H9 (cell line): ENCODE results near the gene CDH13. TPM values are rescaled to one million over a fixed set of nuclear protein-coding genes. Genes with fewer than 3 reads are reported as not detected.

Experiments used
- DNase-seq: peaks from one replicate; pipeline ENCODE4 v3.0.0-alpha.2; 2017
- H2AFZ ChIP-seq: one replicate; pipeline ENCODE4 v1.6.1; 2013; ENCODE audit warnings: mild to moderate bottlenecking, low read length, control low read depth, moderate library complexity
- H2AK5ac ChIP-seq: 2 replicates; pipeline ENCODE4 v1.6.1; 2013; ENCODE audit warnings: low read length, control low read depth, mixed read lengths; ENCODE audit not compliant: insufficient read length
- H2BK120ac ChIP-seq: one replicate; pipeline ENCODE4 v1.6.1; 2013; ENCODE audit warnings: low read depth, mild to moderate bottlenecking, low read length, control low read depth, inconsistent platforms; ENCODE audit not compliant: poor library complexity, severe bottlenecking
- H2BK12ac ChIP-seq: 2 replicates; pipeline ENCODE4 v1.6.1; 2013; ENCODE audit warnings: low read length, control low read depth, mixed read lengths, low read depth; ENCODE audit not compliant: insufficient read length
- H2BK15ac ChIP-seq: 2 replicates; pipeline ENCODE4 v1.6.1; 2013; ENCODE audit warnings: low read depth, low read length, control low read depth
- H2BK20ac ChIP-seq: one replicate; pipeline ENCODE4 v1.6.1; 2013; ENCODE audit warnings: low read depth, mild to moderate bottlenecking, low read length, control low read depth, inconsistent platforms; ENCODE audit not compliant: poor library complexity, severe bottlenecking
- H2BK5ac ChIP-seq: 2 replicates; pipeline ENCODE4 v1.6.1; 2013; ENCODE audit warnings: low read length, control low read depth, mixed read lengths; ENCODE audit not compliant: insufficient read length
- H3K14ac ChIP-seq: 2 replicates; pipeline ENCODE4 v1.6.1; 2013; ENCODE audit warnings: low read length, control low read depth; ENCODE audit not compliant: insufficient read depth
- H3K18ac ChIP-seq: 2 replicates; pipeline ENCODE4 v1.6.1; 2013; ENCODE audit warnings: low read depth, mild to moderate bottlenecking, mixed read lengths, low read length, control low read depth; ENCODE audit not compliant: insufficient read length
- H3K23ac ChIP-seq: 2 replicates; pipeline ENCODE4 v1.6.1; 2013; ENCODE audit warnings: low read length, control low read depth, mixed read lengths, low read depth; ENCODE audit not compliant: insufficient read length
- H3K23me2 ChIP-seq: 2 replicates; pipeline ENCODE4 v1.6.1; 2013; ENCODE audit warnings: low read depth, mild to moderate bottlenecking, mixed read lengths, low read length, control low read depth; ENCODE audit not compliant: insufficient read length, poor library complexity, severe bottlenecking
- H3K27ac ChIP-seq: 2 replicates; pipeline ENCODE4 v1.5.1; 2013; ENCODE audit warnings: low read length, control low read depth, mixed read lengths, low read depth; ENCODE audit not compliant: insufficient read length
- H3K27me3 ChIP-seq: 2 replicates; pipeline ENCODE4 v1.6.1; 2013; ENCODE audit warnings: low read length, control low read depth, inconsistent platforms; ENCODE audit not compliant: insufficient read depth
- H3K4ac ChIP-seq: 2 replicates; pipeline ENCODE4 v1.6.1; 2013; ENCODE audit warnings: low read depth, mild to moderate bottlenecking, control low read depth, inconsistent platforms, low read length, moderate library complexity
- H3K4me1 ChIP-seq: 2 replicates; pipeline ENCODE4 v1.6.1; 2013; ENCODE audit warnings: low read length, control low read depth, inconsistent platforms; ENCODE audit not compliant: insufficient read depth
- H3K4me2 ChIP-seq: 2 replicates; pipeline ENCODE4 v1.6.1; 2013; ENCODE audit warnings: low read length, control low read depth, mixed read lengths; ENCODE audit not compliant: insufficient read length, insufficient read depth
- H3K56ac ChIP-seq: 2 replicates; pipeline ENCODE4 v1.6.1; 2013; ENCODE audit warnings: low read depth, mild to moderate bottlenecking, mixed read lengths, low read length, control low read depth; ENCODE audit not compliant: insufficient read length
- H3K79me1 ChIP-seq: 2 replicates; pipeline ENCODE4 v1.6.1; 2013; ENCODE audit warnings: low read depth, mild to moderate bottlenecking, moderate library complexity, low read length, control low read depth, inconsistent platforms; ENCODE audit not compliant: insufficient read depth, poor library complexity, severe bottlenecking
- H3K79me2 ChIP-seq: 2 replicates; pipeline ENCODE4 v1.6.1; 2013; ENCODE audit warnings: low read length, control low read depth, inconsistent platforms; ENCODE audit not compliant: insufficient read depth
- H3K9ac ChIP-seq: 2 replicates; pipeline ENCODE4 v1.6.1; 2013; ENCODE audit warnings: low read length, control low read depth, mixed read lengths; ENCODE audit not compliant: insufficient read length; ENCODE audit errors: extremely low read depth
- H3K9me3 ChIP-seq: one replicate; pipeline ENCODE4 v1.6.1; 2013; ENCODE audit warnings: low read depth, low read length, inconsistent platforms; ENCODE audit not compliant: control insufficient read depth
- H3T11ph ChIP-seq: one replicate; pipeline ENCODE4 v1.6.1; 2013; ENCODE audit warnings: mild to moderate bottlenecking, low read length, control low read depth, inconsistent platforms
- H4K20me1 ChIP-seq: one replicate; pipeline ENCODE4 v1.6.1; 2013; ENCODE audit not compliant: control insufficient read depth, insufficient read length, insufficient read depth
- H4K5ac ChIP-seq: 2 replicates; pipeline ENCODE4 v1.6.1; 2013; ENCODE audit warnings: low read depth, mild to moderate bottlenecking, mixed read lengths, low read length, control low read depth; ENCODE audit not compliant: insufficient read length
- H4K8ac ChIP-seq: replicated peaks from 2 replicates; pipeline ENCODE4 v1.6.1; 2013; ENCODE audit warnings: low read length, control low read depth, mixed read lengths, low read depth; ENCODE audit not compliant: insufficient read length
- H4K91ac ChIP-seq: 2 replicates; pipeline ENCODE4 v1.6.1; 2013; ENCODE audit warnings: low read depth, mild to moderate bottlenecking, moderate library complexity, mixed read lengths, low read length, control low read depth; ENCODE audit not compliant: insufficient read length
- H3K27ac Mint-ChIP-seq, 3 experiments: 2 replicates in 2 of 3; 3 replicates in 1 of 3; pipeline ENCODE4 v1.8.0; 2020 to 2021; ENCODE audit warnings: mixed read lengths in 3 of 3, mild to moderate bottlenecking in 1 of 3, moderate library complexity in 1 of 3
- H3K27me3 Mint-ChIP-seq: 2 replicates; pipeline ENCODE4 v1.8.0; 2021; ENCODE audit warnings: low read depth, mild to moderate bottlenecking, moderate library complexity, mixed read lengths
- H3K36me3 Mint-ChIP-seq, 3 experiments: 2 replicates in 2 of 3; 3 replicates in 1 of 3; pipeline ENCODE4 v1.8.0; 2020 to 2021; ENCODE audit warnings: low read depth in 3 of 3, mixed read lengths in 3 of 3; ENCODE audit not compliant: insufficient read depth in 1 of 3
- H3K4me1 Mint-ChIP-seq, 2 experiments: 2 replicates each; pipeline ENCODE4 v1.8.0; 2020; ENCODE audit warnings: mixed read lengths in 2 of 2
- H3K4me3 Mint-ChIP-seq, 2 experiments: 2 replicates in 1 of 2; 3 replicates in 1 of 2; pipeline ENCODE4 v1.8.0; 2020 to 2021; ENCODE audit warnings: mild to moderate bottlenecking in 2 of 2, mixed read lengths in 2 of 2, moderate library complexity in 1 of 2
- H3K9me3 Mint-ChIP-seq, 2 experiments: 2 replicates in 1 of 2; 3 replicates in 1 of 2; pipeline ENCODE4 v1.8.0; 2020; ENCODE audit warnings: mild to moderate bottlenecking in 2 of 2, mixed read lengths in 2 of 2, moderate library complexity in 1 of 2
- WGBS: extraction: QIAGEN DNeasy Blood & Tissue Kit; methylation state at CpG from one replicate; pipeline ENCODE4 v1.1.7; 2013; ENCODE audit warnings: missing lambda C conversion rate, low lambda C conversion rate, mixed read lengths; ENCODE audit not compliant: insufficient read length; ENCODE audit errors: extremely low coverage; 5-methylcytosine and 5-hydroxymethylcytosine counted together
- total RNA-seq: library from RNA; stranded (reverse); gene quantifications from 2 replicates; pipeline ENCODE4 v1.2.1, GENCODE V29; 2021
- TF ChIP-seq, protein P1 (sequence below): fragments of 200-600 bp; sonication (generic); conservative IDR thresholded peaks from 3 replicates; pipeline ENCODE4 v1.8.0; 2021; ENCODE audit warnings: antibody characterized with exemption, mild to moderate bottlenecking

CDH13 gene
- total RNA-seq, 1 experiment from 2014 or later, result 1.5 TPM

DNA sequence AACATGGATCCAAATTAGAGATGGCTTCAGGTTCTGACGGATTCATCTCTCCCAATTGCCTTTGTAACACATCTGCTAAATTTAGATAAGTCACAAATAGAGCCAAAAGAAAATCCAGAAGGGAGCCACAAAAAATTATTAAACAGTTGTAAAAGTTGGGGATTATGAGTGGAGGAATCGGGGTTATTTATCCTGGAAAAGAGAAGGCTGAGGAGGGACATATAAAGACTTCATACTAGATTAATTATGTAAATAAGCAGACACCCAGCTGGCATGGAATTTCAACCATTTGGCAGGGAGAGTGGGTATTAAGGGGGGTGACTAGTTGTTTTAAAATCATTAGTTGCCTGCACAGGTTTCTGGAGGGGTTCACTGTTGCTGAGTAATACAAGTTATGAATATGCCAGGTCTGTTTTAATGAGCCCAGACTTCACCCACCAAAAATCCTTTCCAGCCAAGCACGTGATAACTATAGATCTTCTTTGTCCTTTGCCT, 89.6 kb downstream of the CDH13 start:
- no peak overlapping the region for H3K27ac ChIP-seq
- no peak for DNase-seq
- no peak overlapping the region for H2BK12ac ChIP-seq
- H4K20me1 ChIP-seq, result no peaks in the 10 kb centered on the region
- no peak overlapping the region for H2BK5ac ChIP-seq
- no peak overlapping the region for H2BK20ac ChIP-seq
- H3K9me3 ChIP-seq, result no peaks in the 10 kb centered on the region
- Mint-ChIP-seq H3K27ac (peak overlapping the region in 1 of 3 experiments; percentile 60; a peak in 2 of 7 replicates), H3K27me3 (peaks cover 1% of the 10 kb centered on the region; the same call in 1 of the 2 replicates), H3K4me1 (peaks cover 18 to 19% of the 10 kb centered on the region in 2 experiments), H3K36me3 (peaks cover 0 to 5% (median 4%) of the 10 kb centered on the region in 3 experiments; a peak in 4 of 7 replicates), H3K9me3 (peaks cover 3 to 7% of the 10 kb centered on the region in 2 experiments; a peak in 3 of 5 replicates), H3K4me3 (no peak overlapping the region)
- H3K23me2 ChIP-seq, result no peaks in the 10 kb centered on the region
- H3K4me1 ChIP-seq, result no peaks in the 10 kb centered on the region; the same call in 1 of the 2 replicates
- no CpG with 5 or more reads among the region's 3 CpGs for WGBS
- no peak overlapping the region for H3K18ac ChIP-seq
- H2AK5ac ChIP-seq, result no peak overlapping the region
- no peak overlapping the region for H2BK120ac ChIP-seq
- H2BK15ac ChIP-seq, result no peak overlapping the region
- no peak overlapping the region for H3K4me2 ChIP-seq
- H3K23ac ChIP-seq, result no peak overlapping the region
- H3K14ac ChIP-seq, result no peak overlapping the region
- H3T11ph ChIP-seq, result no peak overlapping the region
- TF ChIP-seq, protein P1, sequence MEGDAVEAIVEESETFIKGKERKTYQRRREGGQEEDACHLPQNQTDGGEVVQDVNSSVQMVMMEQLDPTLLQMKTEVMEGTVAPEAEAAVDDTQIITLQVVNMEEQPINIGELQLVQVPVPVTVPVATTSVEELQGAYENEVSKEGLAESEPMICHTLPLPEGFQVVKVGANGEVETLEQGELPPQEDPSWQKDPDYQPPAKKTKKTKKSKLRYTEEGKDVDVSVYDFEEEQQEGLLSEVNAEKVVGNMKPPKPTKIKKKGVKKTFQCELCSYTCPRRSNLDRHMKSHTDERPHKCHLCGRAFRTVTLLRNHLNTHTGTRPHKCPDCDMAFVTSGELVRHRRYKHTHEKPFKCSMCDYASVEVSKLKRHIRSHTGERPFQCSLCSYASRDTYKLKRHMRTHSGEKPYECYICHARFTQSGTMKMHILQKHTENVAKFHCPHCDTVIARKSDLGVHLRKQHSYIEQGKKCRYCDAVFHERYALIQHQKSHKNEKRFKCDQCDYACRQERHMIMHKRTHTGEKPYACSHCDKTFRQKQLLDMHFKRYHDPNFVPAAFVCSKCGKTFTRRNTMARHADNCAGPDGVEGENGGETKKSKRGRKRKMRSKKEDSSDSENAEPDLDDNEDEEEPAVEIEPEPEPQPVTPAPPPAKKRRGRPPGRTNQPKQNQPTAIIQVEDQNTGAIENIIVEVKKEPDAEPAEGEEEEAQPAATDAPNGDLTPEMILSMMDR, result no peak
- no peak overlapping the region for H4K8ac ChIP-seq
- H4K5ac ChIP-seq, result no peak overlapping the region
- H3K79me2 ChIP-seq, result no peaks in the 10 kb centered on the region; the same call in 1 of the 2 replicates
- H3K9ac ChIP-seq, result no peak overlapping the region
- H4K91ac ChIP-seq, result no peak overlapping the region
- H3K4ac ChIP-seq, result no peak overlapping the region
- H2AFZ ChIP-seq, result no peak overlapping the region
- no peaks in the 10 kb centered on the region for H3K27me3 ChIP-seq
- no peaks in the 10 kb centered on the region for H3K79me1 ChIP-seq
- H3K56ac ChIP-seq, result no peak overlapping the region
